ENCODE results near the gene CXADR.
A peak's percentile ranks its signal among the peaks of the same experiment; 100 is the strongest.

CXADR gene

DNA sequence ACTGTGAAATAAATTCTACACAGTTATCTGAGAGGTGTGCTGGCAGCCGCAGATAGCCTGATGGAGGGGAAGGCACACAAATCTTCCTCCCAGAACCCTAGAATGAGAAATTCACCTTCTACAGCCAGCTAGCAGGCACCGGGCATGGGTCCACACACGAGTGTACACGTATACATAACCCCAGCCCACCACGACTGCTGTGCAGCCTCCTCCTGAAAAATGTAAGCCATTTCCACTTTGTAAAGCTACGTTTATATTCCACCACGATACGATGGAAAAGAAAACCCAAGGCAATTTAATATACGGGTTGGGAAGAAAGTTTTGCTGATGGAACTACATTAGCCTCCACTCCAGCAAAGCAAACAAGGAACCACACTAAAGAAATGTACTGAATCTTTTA is 98.1 kb downstream of the CXADR start:
- no peak for DNase-seq

DNA sequence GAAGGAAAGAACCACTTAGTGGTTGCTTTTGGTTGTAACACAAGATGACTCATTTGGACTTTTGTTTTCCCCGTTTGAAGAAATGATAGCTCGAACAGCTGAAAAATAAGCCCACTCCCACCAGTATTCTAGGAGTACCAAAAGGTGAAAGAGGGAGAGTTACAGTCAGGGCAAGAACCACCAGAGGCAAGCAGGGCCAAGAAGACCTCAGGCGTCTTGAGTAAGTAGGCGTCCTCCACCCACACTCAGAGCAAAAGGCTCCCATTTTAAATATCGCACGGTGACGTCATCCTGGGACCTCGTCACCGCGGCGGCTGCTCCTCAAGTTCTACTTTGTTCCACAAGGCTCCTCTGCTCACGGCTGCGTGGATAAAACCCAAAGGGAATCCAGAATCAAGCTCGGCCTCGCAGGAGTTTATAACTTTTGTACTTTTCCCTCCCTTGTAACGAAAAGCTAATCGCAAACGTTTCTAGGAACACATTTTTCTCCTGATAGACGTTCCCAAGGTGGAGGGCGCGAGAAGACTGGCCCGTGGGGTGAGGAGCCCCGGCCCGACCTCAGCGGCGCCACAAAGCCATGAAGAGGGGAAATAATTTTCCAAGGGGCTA is 98.7 kb downstream of the CXADR start:
- DNase-seq, result peak; percentile 80 to 85

DNA sequence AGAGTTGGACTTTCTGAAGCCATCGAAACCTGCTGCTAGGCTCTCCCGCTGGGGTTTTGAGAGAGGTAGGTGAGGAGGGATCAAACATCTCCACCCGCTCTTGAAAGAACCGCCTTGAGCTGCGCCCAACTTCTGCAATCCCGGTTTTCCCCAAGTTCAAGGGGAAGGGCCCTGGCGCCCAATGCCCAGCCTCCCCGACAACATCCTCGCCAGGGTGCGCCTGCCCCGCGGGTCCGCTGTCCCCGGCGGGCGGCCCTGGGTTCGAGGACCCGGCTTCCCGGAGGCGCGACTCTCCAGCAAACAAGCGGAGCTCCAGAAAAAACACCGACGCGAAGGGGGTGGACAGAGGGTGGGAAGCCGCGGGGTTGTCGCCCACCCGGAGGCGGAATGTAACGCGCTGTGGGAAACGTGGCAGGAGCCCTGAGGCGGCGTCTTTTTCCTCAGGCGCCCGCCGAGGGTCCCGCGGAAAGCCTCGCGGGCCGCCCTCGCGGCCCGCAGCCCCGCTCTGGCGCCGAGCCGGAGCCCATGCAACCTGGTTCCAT is 99.3 kb downstream of the CXADR start:
- DNase-seq, result peak; percentile 35 to 42

DNA sequence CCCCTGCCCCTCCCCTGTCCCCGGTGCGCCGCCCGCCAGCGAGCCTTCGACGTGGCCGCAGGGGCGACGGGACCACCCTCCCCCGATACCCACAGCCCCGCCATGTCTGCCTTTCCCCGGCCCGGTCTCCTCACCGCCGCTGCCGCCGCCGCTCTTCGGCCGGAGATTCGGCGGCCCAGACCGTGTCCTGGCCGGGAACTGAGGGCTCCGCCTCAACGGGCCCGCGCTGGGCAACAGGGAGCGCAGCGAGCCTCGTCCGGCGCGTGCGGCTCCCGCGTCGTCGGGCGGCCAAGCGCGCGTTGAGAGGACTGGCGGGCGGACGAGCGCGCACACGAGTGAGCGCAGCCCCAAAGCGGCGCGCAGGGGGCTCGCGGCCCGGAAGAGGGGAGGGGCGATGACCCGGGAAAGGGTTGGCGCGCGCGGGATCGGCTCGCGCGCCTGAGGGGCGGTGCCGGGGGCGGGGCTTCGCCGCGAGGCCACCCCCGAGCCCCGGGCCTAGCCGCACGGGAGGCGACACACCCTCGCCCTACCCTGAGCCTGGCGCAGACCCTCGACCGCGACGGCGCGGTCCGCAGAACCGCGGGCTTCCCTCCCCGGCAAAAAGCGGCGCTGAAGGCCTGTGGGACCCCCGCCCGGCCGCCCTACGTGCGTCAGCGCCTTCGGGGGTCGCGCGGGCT is 99.9 kb downstream of the CXADR start, which contains the start of gene BTG3:
Gene BTG3, minus strand, starts transcription at position 337 of the 677 bp plus-strand sequence. CDS start 3,757 bp downstream, outside the sequence.
- peak; percentile 83 to 90 for DNase-seq

DNA sequence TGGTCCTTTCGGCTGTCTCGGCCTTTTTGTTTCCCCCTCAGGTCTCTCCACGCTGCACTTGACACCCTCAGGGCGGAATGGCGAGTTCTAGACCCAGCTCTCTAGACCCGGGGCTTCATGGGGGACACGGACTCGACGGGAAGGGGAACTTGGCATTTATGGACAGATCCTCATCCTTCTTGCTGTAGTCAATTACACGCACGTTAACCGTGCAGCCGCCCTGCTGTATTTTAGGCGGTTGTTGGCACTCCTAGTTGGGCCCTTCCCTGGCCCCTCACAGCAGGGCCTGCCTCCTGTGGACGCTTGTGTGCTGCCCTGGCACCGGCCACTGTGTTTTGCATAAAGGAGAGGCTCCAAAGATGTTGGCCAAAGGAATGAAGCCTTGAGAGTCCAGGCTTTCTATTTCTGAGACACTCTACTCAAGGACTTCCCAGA is 100.4 kb downstream of the CXADR start:
- no peak for DNase-seq

DNA sequence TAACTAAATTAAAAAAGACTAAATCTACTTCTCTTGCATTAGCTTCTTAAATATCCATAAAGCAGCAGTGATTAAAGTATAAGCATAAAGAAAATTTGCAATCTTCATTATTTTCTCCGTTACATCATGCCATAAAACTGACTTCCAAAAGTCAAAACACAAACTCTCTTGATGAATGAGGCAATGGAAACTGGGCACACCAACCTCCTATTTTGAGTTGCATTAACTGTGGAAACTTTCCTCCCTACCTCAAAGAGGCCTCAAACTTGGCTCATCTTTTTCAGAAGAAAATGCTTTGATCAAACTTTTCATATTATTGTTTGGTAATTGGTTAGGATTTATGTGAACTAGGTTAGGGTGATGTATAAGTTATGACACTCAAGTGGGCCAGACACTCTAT is 104.0 kb downstream of the CXADR start:
- DNase-seq, result no peak

DNA sequence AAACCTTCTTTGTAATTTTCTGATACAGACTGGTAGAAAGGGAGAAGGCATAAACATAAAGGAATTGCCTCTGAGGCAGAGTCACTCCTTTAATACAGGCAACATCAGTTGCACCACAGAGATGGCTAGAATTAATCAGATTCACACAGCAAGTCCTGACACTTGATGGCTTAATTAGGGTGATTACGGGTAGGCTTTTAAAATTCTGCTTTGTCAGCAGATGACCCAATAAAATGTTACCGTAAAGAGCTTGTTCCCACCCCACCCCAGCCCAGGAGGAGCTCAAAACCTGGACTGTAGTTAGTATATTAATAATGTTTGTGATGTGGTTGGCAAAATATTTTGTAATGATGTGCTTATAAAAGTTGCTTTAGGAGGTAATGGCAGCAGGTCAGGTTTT is 109.2 kb downstream of the CXADR start:
- DNase-seq, result no peak

DNA sequence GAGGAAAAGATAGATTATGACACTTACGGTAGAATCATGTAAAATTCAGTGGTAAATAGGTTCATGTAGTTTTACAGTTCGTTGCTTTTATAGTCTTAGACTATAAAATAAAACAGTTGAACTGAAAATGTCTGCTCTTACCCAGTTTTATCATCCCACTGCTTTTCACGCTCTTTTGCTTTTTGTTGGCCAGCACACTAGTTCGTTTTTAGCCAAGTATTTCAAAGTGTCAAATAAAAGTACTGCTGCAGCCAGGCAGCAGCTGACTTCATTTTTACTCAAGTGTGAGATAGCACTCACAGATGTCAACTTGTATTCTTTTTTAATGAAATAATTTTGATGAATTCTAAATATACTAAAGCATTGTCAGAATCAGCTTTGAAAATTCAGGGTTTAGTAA is 118.4 kb downstream of the CXADR start:
- no peak for DNase-seq

DNA sequence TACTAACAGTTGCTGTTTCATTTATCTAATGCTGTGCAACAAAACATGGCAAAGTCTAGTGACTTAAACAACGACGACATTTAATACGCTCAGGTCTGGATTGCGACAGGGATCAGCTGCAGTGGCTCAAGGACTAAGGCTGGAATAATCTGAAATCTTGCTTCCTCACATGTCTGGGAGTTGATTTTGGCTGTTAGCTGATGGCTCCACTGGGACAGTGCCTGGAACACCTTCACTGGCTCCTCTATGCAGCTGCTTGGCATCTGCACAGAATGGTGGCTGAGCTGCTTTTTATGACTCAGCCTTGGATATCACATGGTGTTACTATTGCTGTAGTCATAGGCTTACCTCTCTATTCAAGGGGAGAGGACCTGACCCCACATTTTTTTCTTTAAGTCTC is 123.9 kb downstream of the CXADR start:
- DNase-seq, result no peak

DNA sequence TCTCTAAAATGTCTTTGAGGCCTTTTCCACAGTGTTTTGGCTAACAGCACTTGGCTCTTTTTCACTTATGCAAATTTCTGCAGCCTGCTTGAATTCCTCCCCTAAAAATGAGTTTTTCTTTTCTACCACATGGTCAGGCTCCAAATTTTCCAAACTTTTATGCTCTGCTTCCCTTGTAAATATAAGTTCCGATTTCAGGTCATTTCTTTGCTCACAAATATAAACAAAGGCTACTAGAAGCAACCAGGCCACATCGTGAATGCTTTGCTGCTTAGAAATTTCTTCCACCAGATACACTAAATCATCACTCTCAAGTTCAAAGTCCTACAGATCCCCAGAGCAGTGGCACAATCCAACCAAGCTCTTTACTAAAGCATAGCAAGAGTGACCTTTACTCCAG is 128.0 kb downstream of the CXADR start:
- DNase-seq, result no peak

Data from CD4-positive, alpha-beta T cell treated with Interferon alpha-2 for 1 hour (primary cell).